H1 (cell line): Measurements from ENCODE around the gene SPTB. TPM values are rescaled to one million over a fixed set of nuclear protein-coding genes. Genes with fewer than 3 reads are reported as not detected.

ENCODE experiments used
- CTCF ChIA-PET: fragments of 300-600 bp; sonication (Branson Sonifier 250); formaldehyde crosslinking; loops from one replicate; lab custom pipeline; 2021; ENCODE audit not compliant: partially characterized antibody; lab: Charles Lee
- POLR2A ChIA-PET: fragments of 300-600 bp; sonication (Branson Sonifier 250); formaldehyde crosslinking; loops from one replicate; lab custom pipeline; 2021; ENCODE audit warnings: inconsistent platforms; ENCODE audit not compliant: partially characterized antibody; lab: Charles Lee
- DNase-seq, 2 experiments: peaks; one replicate each; pipeline versions ENCODE4 v3.0.0 to v3.0.0-alpha.2; 2010 to 2022; ENCODE audit warnings: low spot score in 2 of 2, low read depth in 1 of 2, mixed read lengths in 1 of 2
- FAIRE-seq: peaks from 2 replicates; lab custom pipeline; 2011; peaks lifted over from hg19 to GRCh38; lab: Jason Lieb, UNC
- H2AFZ ChIP-seq: 2 replicates; pipeline ENCODE4 v1.8.1; 2012; ENCODE audit warnings: low read length, inconsistent platforms
- H2AK5ac ChIP-seq: 2 replicates; pipeline ENCODE4 v1.6.1; 2013; ENCODE audit warnings: low read depth, low read length
- H2BK120ac ChIP-seq: replicated peaks from 2 replicates; pipeline ENCODE3; 2013; ENCODE audit warnings: low read depth, low read length, inconsistent platforms
- H2BK12ac ChIP-seq: 2 replicates; pipeline ENCODE4 v1.6.1; 2013; ENCODE audit warnings: low read depth, low read length
- H2BK15ac ChIP-seq: 2 replicates; pipeline ENCODE4 v1.6.1; 2013; ENCODE audit warnings: low read length
- H2BK20ac ChIP-seq: 2 replicates; pipeline ENCODE4 v1.6.1; 2013; ENCODE audit warnings: low read length
- H2BK5ac ChIP-seq: 2 replicates; pipeline ENCODE4 v1.6.1; 2013; ENCODE audit warnings: low read depth, low read length
- H3K14ac ChIP-seq: 2 replicates; pipeline ENCODE4 v1.6.1; 2013; ENCODE audit warnings: inconsistent platforms; ENCODE audit not compliant: insufficient read length
- H3K18ac ChIP-seq: 2 replicates; pipeline ENCODE4 v1.6.1; 2013; ENCODE audit warnings: low read length; ENCODE audit errors: extremely low read depth
- H3K23ac ChIP-seq: 2 replicates; pipeline ENCODE4 v1.6.1; 2013; ENCODE audit warnings: inconsistent platforms; ENCODE audit not compliant: insufficient read length
- H3K23me2 ChIP-seq: 2 replicates; pipeline ENCODE4 v1.6.1; 2013; ENCODE audit warnings: low read depth, low read length
- H3K27ac ChIP-seq: 2 replicates; pipeline ENCODE4 v1.6.1; 2011; ENCODE audit warnings: low read depth, low read length, inconsistent platforms
- H3K27me3 ChIP-seq, 4 experiments: replicated peaks in 1 of 4; 1 replicate in 1 of 4; 2 replicates in 3 of 4; pipeline versions ENCODE4 v1.6.1 to v1.8.1; 2011 to 2013; ENCODE audit warnings: low read length in 3 of 4, mild to moderate bottlenecking in 3 of 4, inconsistent platforms in 2 of 4, mixed read lengths in 2 of 4, moderate library complexity in 1 of 4; ENCODE audit not compliant: control insufficient read depth in 3 of 4, insufficient read depth in 3 of 4; ENCODE audit errors: extremely low read depth in 1 of 4
- H3K36me3 ChIP-seq, 4 experiments: 2 replicates each; pipeline versions ENCODE4 v1.6.1 to v1.8.1; 2011 to 2013; ENCODE audit warnings: mild to moderate bottlenecking in 4 of 4, low read length in 3 of 4, moderate library complexity in 2 of 4, control low read depth in 1 of 4, inconsistent platforms in 1 of 4; ENCODE audit not compliant: insufficient read depth in 4 of 4, control insufficient read depth in 2 of 4
- H3K4ac ChIP-seq: replicated peaks from 2 replicates; pipeline ENCODE3; 2013; ENCODE audit warnings: low read length, low read depth, mixed read lengths, inconsistent platforms; ENCODE audit not compliant: insufficient read length
- H3K4me1 ChIP-seq, 4 experiments: replicated peaks in 1 of 4; 1 replicate in 1 of 4; 2 replicates in 3 of 4; pipeline versions ENCODE4 v1.6.1 to v1.8.1; 2011 to 2013; ENCODE audit warnings: low read length in 3 of 4, inconsistent platforms in 2 of 4, mixed read lengths in 1 of 4; ENCODE audit not compliant: insufficient read depth in 4 of 4, control insufficient read depth in 3 of 4
- H3K4me2 ChIP-seq, 2 experiments: 2 replicates each; pipeline versions ENCODE4 v1.6.1 to v1.8.1; 2011 to 2013; ENCODE audit warnings: low read depth in 2 of 2, low read length in 2 of 2, control low read depth in 1 of 2, inconsistent platforms in 1 of 2, mild to moderate bottlenecking in 1 of 2; ENCODE audit not compliant: insufficient read depth in 1 of 2
- H3K4me3 ChIP-seq, 4 experiments: fragments of 200-600, 300-600 bp in 1 of 4; sonication (generic), shearing (Covaris generic), sonication (Bioruptor Twin) in 1 of 4; 2 replicates each; pipeline versions ENCODE4 v1.5.1 to v1.8.1; 2011 to 2016; ENCODE audit warnings: low read length in 4 of 4, low read depth in 3 of 4, control low read depth in 2 of 4, inconsistent platforms in 2 of 4, mild to moderate bottlenecking in 2 of 4, mixed read lengths in 1 of 4, moderate library complexity in 1 of 4; ENCODE audit not compliant: insufficient read depth in 2 of 4; ENCODE audit errors: extremely low read depth in 1 of 4
- H3K56ac ChIP-seq: replicated peaks from 2 replicates; pipeline ENCODE3; 2013; ENCODE audit warnings: low read depth, mild to moderate bottlenecking, mixed read lengths, low read length, inconsistent platforms; ENCODE audit not compliant: insufficient read length
- H3K79me1 ChIP-seq: 2 replicates; pipeline ENCODE4 v1.6.1; 2013; ENCODE audit warnings: low read depth, low read length, control low read depth
- H3K79me2 ChIP-seq, 2 experiments: 2 replicates each; pipeline versions ENCODE4 v1.6.1 to v1.8.1; 2012 to 2013; ENCODE audit warnings: low read length in 2 of 2, mild to moderate bottlenecking in 2 of 2, inconsistent platforms in 1 of 2; ENCODE audit not compliant: insufficient read depth in 2 of 2, control insufficient read depth in 1 of 2
- H3K9ac ChIP-seq, 4 experiments: replicated peaks in 1 of 4; 1 replicate in 1 of 4; 2 replicates in 3 of 4; pipeline versions ENCODE4 v1.6.1 to v1.8.1; 2011 to 2013; ENCODE audit warnings: low read depth in 3 of 4, low read length in 3 of 4, control low read depth in 2 of 4, mild to moderate bottlenecking in 2 of 4, moderate library complexity in 2 of 4, inconsistent platforms in 1 of 4; ENCODE audit errors: extremely low read depth in 1 of 4
- H3K9me3 ChIP-seq, 2 experiments: 2 replicates each; pipeline versions ENCODE4 v1.6.1 to v1.8.1; 2012 to 2013; ENCODE audit warnings: mild to moderate bottlenecking in 2 of 2, moderate library complexity in 2 of 2, control low read depth in 1 of 2, inconsistent platforms in 1 of 2, low read depth in 1 of 2, low read length in 1 of 2, mixed read lengths in 1 of 2; ENCODE audit not compliant: insufficient read depth in 2 of 2
- H4K20me1 ChIP-seq, 2 experiments: replicated peaks in 1 of 2; 2 replicates each; pipeline versions ENCODE3 to v1.8.1; 2011 to 2013; ENCODE audit warnings: inconsistent platforms in 2 of 2, low read length in 2 of 2, mild to moderate bottlenecking in 1 of 2; ENCODE audit not compliant: insufficient read depth in 2 of 2, control insufficient read depth in 1 of 2
- H4K5ac ChIP-seq: 2 replicates; pipeline ENCODE4 v1.6.1; 2013; ENCODE audit warnings: low read length, low read depth, mixed read lengths, inconsistent platforms; ENCODE audit not compliant: insufficient read length
- H4K8ac ChIP-seq: 2 replicates; pipeline ENCODE4 v1.8.0; 2013; ENCODE audit warnings: mild to moderate bottlenecking, moderate library complexity, low read length, inconsistent platforms; ENCODE audit not compliant: insufficient read depth; ENCODE audit errors: extremely low read depth
- H4K91ac ChIP-seq: replicated peaks from 2 replicates; pipeline ENCODE3; 2013; ENCODE audit warnings: low read length, mixed read lengths, inconsistent platforms; ENCODE audit not compliant: insufficient read length
- BCL11A ChIP-seq, 2 experiments: IDR thresholded peaks; one replicate each; pipeline ENCODE4 v1.6.1; 2011; ENCODE audit warnings: low read depth in 2 of 2, low read length in 2 of 2, mild to moderate bottlenecking in 2 of 2
- CBX8 ChIP-seq: fragments of 300-800, 300-1000 bp; sonication (generic); IDR thresholded peaks from 2 replicates; pipeline ENCODE4 v1.7.1; 2016; ENCODE audit warnings: low read depth, low read length, borderline replicate concordance
- CHD1 ChIP-seq: IDR thresholded peaks from 2 replicates; pipeline ENCODE4 v1.6.1; 2012; ENCODE audit warnings: low read depth, low read length, improper control_type of control experiment
- CTBP2 ChIP-seq: IDR thresholded peaks from 2 replicates; pipeline ENCODE4 v1.7.0; 2011; ENCODE audit warnings: borderline replicate concordance, mild to moderate bottlenecking, moderate library complexity, mixed read lengths, low read length; ENCODE audit not compliant: insufficient read depth, insufficient read length
- EGR1 ChIP-seq: IDR thresholded peaks from 2 replicates; pipeline ENCODE4 v1.6.1; 2011; ENCODE audit warnings: low read depth, low read length, borderline replicate concordance
- RFX5 ChIP-seq: IDR thresholded peaks from 2 replicates; pipeline ENCODE4 v1.6.1; 2011; ENCODE audit warnings: low read depth, low read length, improper control_type of control experiment, borderline replicate concordance
- WGBS, 2 experiments: shearing (Covaris generic) in 1 of 2; methylation state at CpG; one replicate each; pipeline versions ENCODE4 v1.1.6 to v1.1.7; 2013 to 2015; ENCODE audit warnings: low lambda C conversion rate in 2 of 2, mixed read lengths in 2 of 2, inconsistent platforms in 1 of 2, low coverage in 1 of 2, missing lambda C conversion rate in 1 of 2; ENCODE audit not compliant: insufficient replicate concordance in 2 of 2, insufficient coverage in 1 of 2, insufficient read length in 1 of 2; ENCODE audit errors: extremely low coverage in 1 of 2, missing lambda C conversion rate in 1 of 2; 5-methylcytosine and 5-hydroxymethylcytosine counted together
- polyA plus RNA-seq, 7 experiments: library from polyadenylated mRNA; depleted of rRNA in 3 of 7; stranded (reverse) in 5 of 7; unstranded in 2 of 7; fragments of >200 nt in 5 of 7; fragments of 200-250 nt in 2 of 7; gene quantifications; 1 replicate in 5 of 7; 2 replicates in 1 of 7; 4 replicates in 1 of 7; pipeline versions ENCODE4 v1.2.1 to v1.2.3, GENCODE V29; 2011 to 2013; ENCODE audit warnings: missing spikeins in 2 of 7, mixed read lengths in 2 of 7
- total RNA-seq: library from RNA; stranded (reverse); fragmentation: NEBNext Ultra II Directional; extraction: Animal tissue kit (Norgen Biotek cat#: 25700); gene quantifications from 2 replicates; pipeline ENCODE4 v1.2.1, GENCODE V29; 2021

SPTB gene
- total and polyA plus RNA-seq, 2 of the 8 experiments (the other 6 are each of a cell fraction or from before 2014, with no cell fraction given), result 0.30 to 2.4 TPM

DNA sequence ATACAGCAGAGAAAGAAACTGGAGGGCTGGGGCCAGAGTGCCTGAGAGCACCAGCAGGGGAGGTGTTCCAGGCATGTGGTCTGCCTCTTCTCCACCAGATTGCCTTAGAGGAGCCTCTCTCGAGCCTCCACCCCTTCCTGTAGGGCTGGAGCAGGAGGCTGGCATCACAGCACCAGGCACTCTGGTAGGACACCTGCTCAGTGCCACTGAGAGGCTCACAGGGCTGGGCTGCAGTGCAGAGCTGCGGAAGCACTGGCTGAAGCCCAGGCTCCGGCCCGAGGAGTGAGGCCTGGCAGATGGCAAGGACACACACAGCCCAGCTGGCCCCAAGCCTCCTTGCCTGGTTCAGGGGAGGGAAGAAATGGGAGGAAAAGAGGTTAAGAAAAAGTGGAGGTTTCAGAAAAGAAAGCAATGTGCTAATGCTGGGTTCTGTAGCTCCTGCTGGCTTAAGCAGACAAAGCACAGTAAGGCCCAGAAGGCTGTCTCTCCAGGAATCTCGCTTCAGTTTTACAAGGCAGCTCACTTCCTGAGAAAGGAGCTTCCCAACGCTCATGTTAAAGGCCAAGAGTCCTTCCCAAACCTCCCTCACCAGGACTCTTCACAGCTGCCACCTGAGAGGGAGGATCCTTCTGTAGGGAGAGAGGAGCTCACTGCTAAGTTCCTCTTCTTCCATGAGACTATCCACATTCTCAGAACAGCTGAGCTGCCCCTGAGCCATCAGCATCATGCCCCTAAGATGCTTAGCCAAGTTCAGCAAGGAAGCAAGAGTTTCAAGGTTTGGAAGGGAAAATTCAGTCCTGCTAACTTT, 23.8 kb downstream of the SPTB start:
- Histone ChIP-seq H3K79me1 (no peaks in the 10 kb centered on the region), H2AK5ac (no peak overlapping the region; the same call in 1 of the 2 replicates), H3K27me3 (no peaks in the 10 kb centered on the region), H3K23me2 (no peaks in the 10 kb centered on the region; the same call in 1 of the 2 replicates), H2BK120ac (no peak overlapping the region), H2BK15ac (peak overlapping the region; percentile 63; the same call in 1 of the 2 replicates), H3K36me3 (no peaks in the 10 kb centered on the region), H3K4me2 (peak overlapping the region; percentile 1 to 29; a peak in 2 of 4 replicates), H3K27ac (no peak overlapping the region), H3K23ac (no peak overlapping the region), H3K4me3 (no peak overlapping the region), H3K4ac (no peak overlapping the region), H4K20me1 (no peaks in the 10 kb centered on the region), H3K56ac (no peak overlapping the region), H3K9me3 (no peaks in the 10 kb centered on the region), H3K4me1 (peaks cover 12 to 19% (median 14%) of the 10 kb centered on the region in 4 experiments), H2BK12ac (peak overlapping the region; percentile 2; the same call in 1 of the 2 replicates), H4K8ac (no peak overlapping the region), H3K9ac (no peak overlapping the region; a peak in 1 of 7 replicates), H4K5ac (no peak overlapping the region), H2BK20ac (no peak overlapping the region), H3K18ac (peak overlapping the region; percentile 91), H3K79me2 (no peaks in the 10 kb centered on the region), H2AFZ (peak overlapping the region; percentile 9; the same call in 1 of the 2 replicates), H2BK5ac (peak overlapping the region; percentile 1; the same call in 1 of the 2 replicates), H3K14ac (no peak overlapping the region), H4K91ac (no peak overlapping the region)
- CTCF ChIA-PET, result interaction anchor here (1.0 to 4.4 kb wide), 7 partner anchors 9 to 55 kb away, joined by 3 to 30 read pairs (median 11); partner anchors contain the start of gene SPTB
- 58% methylated on average over 6 of the region's 6 CpGs; no CpG with 5 or more reads in 1 of the 2 experiments for WGBS, 2 experiments
- POLR2A ChIA-PET, result interaction anchor here (1.1 to 1.6 kb wide), 2 partner anchors 8 to 15 kb away, joined by 4 read pairs; no protein-coding TSS in a partner anchor
- TF ChIP-seq RFX5 (no peak), BCL11A (IDR thresholded peaks at IDR 0.05; ENCODE audit: low read depth in 2 of 2, low read length in 2 of 2) (no peak), CHD1 (no peak), CBX8 (no peak), CTBP2 (no peak), EGR1 (no peak)
- no peak for FAIRE-seq
- no peak for DNase-seq
